Activated CD8-positive, alpha-beta T cell treated with anti-CD3 and anti-CD28 coated beads, Interleukin-2, amount 10 ng/mL, durations not matched to agents 7 days and 5 days (primary cell): Measurements from ENCODE around the gene PSMB9. TPM values are rescaled to one million over a fixed set of nuclear protein-coding genes. Genes with fewer than 3 reads are reported as not detected.
"Not testable (repeated sequence)": the region's sequence is repeated elsewhere in the genome, so short reads cannot be mapped to it uniquely, and the experiment has no call there.

ENCODE experiments used
- ATAC-seq: fragments of 150-1000 bp; cut with Tn5 transposase; one replicate; pipeline ENCODE4 v1.10.0; 2021; ENCODE audit warnings: moderate library complexity
- CTCF ChIA-PET: fragments of 350-600 bp; sonication (Branson Sonifier 250); formaldehyde crosslinking; loops from one replicate; lab custom pipeline; 2021; ENCODE audit warnings: antibody characterized with exemption; lab: Charles Lee
- POLR2A ChIA-PET: fragments of 350-600 bp; sonication (Branson Sonifier 250); formaldehyde crosslinking; loops from one replicate; lab custom pipeline; 2021; ENCODE audit warnings: antibody characterized with exemption; lab: Charles Lee
- DNase-seq: peaks from one replicate; pipeline ENCODE4 v3.0.0-alpha.2; 2020
- H3K27ac Mint-ChIP-seq: one replicate; pipeline ENCODE4 v1.8.0; 2021; ENCODE audit warnings: mild to moderate bottlenecking, mixed read lengths
- H3K27me3 Mint-ChIP-seq: one replicate; pipeline ENCODE4 v1.8.0; 2021; ENCODE audit warnings: low read depth, mixed read lengths
- H3K36me3 Mint-ChIP-seq: one replicate; pipeline ENCODE4 v1.8.0; 2021; ENCODE audit warnings: low read depth, mixed read lengths
- H3K4me1 Mint-ChIP-seq: one replicate; pipeline ENCODE4 v1.8.0; 2021; ENCODE audit warnings: low read depth, mixed read lengths
- H3K4me3 Mint-ChIP-seq: one replicate; pipeline ENCODE4 v1.8.0; 2021; ENCODE audit warnings: mild to moderate bottlenecking, mixed read lengths
- H3K9me3 Mint-ChIP-seq: one replicate; pipeline ENCODE4 v1.8.0; 2022; ENCODE audit warnings: mixed read lengths; ENCODE audit not compliant: insufficient read depth
- total RNA-seq, 2 experiments: library from RNA; stranded (reverse); gene quantifications; one replicate each; pipeline ENCODE4 v1.2.3, GENCODE V29; 2021

Gene PSMB9
- 100 to 1,000 TPM; 319 to 325 TPM for total RNA-seq

DNA sequence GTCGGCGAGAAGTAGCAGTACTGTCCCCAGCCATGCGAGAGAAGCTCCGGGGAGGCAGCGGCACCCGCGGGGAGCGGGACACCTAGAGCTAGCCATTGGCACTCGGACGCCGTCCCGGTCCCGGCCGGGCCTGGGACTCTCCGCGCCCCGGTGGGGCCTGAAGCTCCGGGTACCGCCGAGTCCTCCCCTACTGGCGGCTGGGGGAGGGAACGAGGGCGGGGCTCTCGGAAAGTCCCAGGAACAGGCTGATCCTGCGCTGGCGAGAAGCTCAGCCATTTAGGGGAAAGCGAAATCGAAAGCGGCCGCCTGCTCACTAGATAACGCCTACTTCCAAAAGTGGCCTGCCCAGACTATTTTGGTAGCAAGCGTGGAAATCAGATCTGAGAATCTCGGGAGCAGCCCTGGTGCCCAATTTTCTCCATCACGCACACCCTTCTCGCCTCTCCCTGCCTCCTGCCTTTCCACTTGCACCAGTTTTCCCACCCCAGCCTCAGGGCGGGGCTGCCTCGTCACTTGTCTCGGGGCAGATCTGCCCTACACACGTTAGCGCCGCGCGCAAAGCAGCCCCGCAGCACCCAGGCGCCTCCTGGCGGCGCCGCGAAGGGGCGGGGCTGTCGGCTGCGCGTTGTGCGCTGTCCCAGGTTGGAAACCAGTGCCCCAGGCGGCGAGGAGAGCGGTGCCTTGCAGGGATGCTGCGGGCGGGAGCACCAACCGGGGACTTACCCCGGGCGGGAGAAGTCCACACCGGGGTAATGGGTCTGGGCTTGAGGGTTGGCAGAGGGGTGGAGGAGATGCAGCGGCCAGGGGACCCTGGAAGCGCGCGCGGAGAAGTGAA lies at the start of gene PSMB9, which contains the start of gene TAP1:
TSS of gene PSMB9 (plus strand) at position 652 of the 835 bp plus-strand sequence. CDS start at position 690, 38 bp downstream.
TSS of gene TAP1 (minus strand) at position 164 of the 835 bp plus-strand sequence. CDS start at position 96, 68 bp downstream.
- Mint-ChIP-seq H3K27ac (peak within 1 kb of the TSS; percentile 100), H3K27me3 (no peaks in the 10 kb centered on the region), H3K4me1 (peaks cover 58% of the 10 kb centered on the region), H3K9me3 (no peaks in the 10 kb centered on the region), H3K36me3 (peaks cover 85% of the 10 kb centered on the region), H3K4me3 (peak within 1 kb of the TSS; percentile 97)
- DNase-seq, result peak; percentile 97
- CTCF ChIA-PET, result interaction anchor here (0.7 to 9.6 kb wide), 21 partner anchors 9 to 609 kb away, joined by 3 to 400 read pairs (median 4); partner anchors contain the start of genes BRD2, HLA-DMA, HLA-DPB1 and PSMB8
- POLR2A ChIA-PET, result interaction anchor here (0.7 to 9.1 kb wide), 17 partner anchors 10 to 556 kb away, joined by 3 to 812 read pairs (median 4); partner anchors contain the start of genes BRD2, HLA-DMA, PSMB8 and TAP2
- ATAC-seq, result peak; percentile 85

DNA sequence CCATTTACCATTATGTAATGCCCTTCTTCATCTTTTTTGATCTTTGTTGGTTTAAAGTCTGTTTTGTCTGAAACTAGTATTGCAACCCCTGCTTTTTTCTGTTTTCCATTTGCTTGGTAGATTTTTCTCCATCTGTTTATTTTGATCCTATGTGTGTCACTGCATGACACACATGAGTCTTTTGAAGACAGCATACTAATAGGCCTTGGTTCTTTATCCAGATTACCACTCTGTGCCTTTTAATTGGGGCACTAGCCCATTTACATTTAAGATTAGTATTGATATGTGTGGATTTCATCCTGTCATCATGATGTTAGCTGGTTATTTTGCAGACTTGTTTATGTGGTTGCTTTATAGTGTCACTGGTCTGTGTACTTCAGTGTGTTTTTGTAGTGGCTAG lies 48.6 kb upstream of the PSMB9 start:
- ChIA-PET POLR2A (interaction anchor here (1.7 kb wide), 1 partner anchor 33 kb away, joined by 3 read pairs; the partner anchor contains the start of gene TAP2), CTCF (interaction anchor here (1.3 to 1.5 kb wide), 2 partner anchors 63 to 64 kb away, joined by 4 to 5 read pairs; no protein-coding TSS in a partner anchor)
- ATAC-seq, H3K9me3 Mint-ChIP-seq, H3K36me3 Mint-ChIP-seq, H3K4me3 Mint-ChIP-seq, DNase-seq, H3K27ac Mint-ChIP-seq: not testable (repeated sequence)
- Mint-ChIP-seq H3K27me3 (peaks cover 50% of the 10 kb centered on the region), H3K4me1 (peaks cover 12% of the 10 kb centered on the region)

DNA sequence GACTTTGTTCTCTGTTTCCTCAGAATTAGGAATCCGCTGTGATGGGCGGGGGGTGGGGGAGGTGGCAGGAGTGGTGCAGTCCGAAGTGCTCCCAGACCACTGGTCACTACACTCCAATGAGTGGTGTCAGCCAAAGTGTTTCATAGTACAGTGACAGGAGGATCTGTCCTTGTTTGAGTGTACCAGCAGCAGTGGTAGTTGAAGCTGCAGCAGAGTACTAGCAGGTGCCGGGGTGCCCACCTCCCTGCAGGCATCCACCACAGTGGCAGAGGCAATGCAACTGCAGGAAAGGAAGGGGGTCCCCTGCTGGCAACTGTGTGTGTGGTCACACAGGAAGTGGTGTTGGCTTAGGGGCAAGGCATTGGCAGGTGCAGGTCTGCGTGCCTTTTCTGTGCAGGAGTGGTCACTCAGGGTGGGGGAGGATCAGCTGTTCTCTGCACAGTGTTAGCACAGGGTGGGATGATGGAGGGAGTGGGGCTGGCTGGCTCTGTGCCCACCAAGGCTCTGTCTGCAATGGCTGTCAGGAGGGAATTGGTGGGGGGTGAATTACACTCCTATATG lies 46.9 kb upstream of the PSMB9 start:
- peaks cover 10% of the 10 kb centered on the region for H3K36me3 Mint-ChIP-seq
- no peak for DNase-seq
- no peak for ATAC-seq
- H3K9me3 Mint-ChIP-seq, result no peaks in the 10 kb centered on the region
- ChIA-PET POLR2A (interaction anchor here (1.7 kb wide), 1 partner anchor 31 kb away, joined by 3 read pairs; the partner anchor contains the start of gene TAP2), CTCF (interaction anchor here (0.9 to 2.2 kb wide), 4 partner anchors 8 to 61 kb away, joined by 3 to 10 read pairs (median 4); partner anchors contain the start of gene TAP2)
- peaks cover 12% of the 10 kb centered on the region for H3K4me1 Mint-ChIP-seq
- no peak overlapping the region for H3K27ac Mint-ChIP-seq
- H3K27me3 Mint-ChIP-seq, result peaks cover 40% of the 10 kb centered on the region
- H3K4me3 Mint-ChIP-seq, result no peak overlapping the region

DNA sequence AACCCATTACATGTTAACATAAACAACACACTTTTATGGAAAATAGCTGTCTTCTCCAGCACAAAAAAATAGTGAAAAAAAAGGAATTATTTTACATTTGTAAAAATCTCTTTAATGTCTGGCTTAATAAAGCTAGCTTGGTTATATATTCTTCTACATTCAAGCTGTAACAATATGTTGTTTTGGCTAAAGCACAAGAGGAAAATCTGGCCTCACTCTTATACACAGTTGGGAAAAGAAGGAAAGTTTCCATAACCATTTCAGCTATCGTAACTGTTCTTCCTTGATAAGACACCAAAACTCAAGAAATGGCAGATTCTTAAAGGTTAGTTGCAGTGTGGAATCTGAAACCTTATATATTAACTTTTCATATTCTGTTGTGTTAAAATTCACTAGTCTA lies 44.8 kb upstream of the PSMB9 start:
- POLR2A ChIA-PET, result interaction anchor here (1.2 kb wide), 1 partner anchor 13 kb away, joined by 3 read pairs; no protein-coding TSS in a partner anchor

DNA sequence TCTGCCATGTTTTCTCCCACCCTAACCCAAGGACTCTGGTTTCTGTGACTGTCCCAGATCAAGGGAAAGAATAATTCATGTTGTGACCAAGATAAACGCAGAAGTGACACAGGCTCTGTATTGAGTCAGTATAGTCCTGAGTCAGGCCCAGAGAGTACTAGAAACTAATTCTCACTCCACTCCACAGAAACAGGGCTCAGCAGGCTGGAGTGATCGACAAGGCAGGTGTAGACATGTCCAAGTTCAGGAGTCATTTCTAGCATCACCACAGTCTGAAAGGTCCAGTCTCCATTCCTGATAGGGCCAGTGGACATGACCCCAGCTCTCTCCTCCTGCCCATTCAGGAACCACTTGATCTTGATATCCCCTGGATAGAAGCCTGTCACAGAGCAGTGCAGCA lies 39.8 kb upstream of the PSMB9 start:
- Mint-ChIP-seq H3K36me3 (peaks cover 44% of the 10 kb centered on the region), H3K27me3 (no peaks in the 10 kb centered on the region), H3K4me1 (peaks cover 16% of the 10 kb centered on the region), H3K4me3 (no peak overlapping the region), H3K9me3 (no peaks in the 10 kb centered on the region), H3K27ac (no peak overlapping the region)
- DNase-seq, result no peak
- ChIA-PET POLR2A (interaction anchor here (1.1 kb wide), 1 partner anchor 30 kb away, joined by 3 read pairs; the partner anchor contains the start of gene PSMB8), CTCF (interaction anchor here (0.9 to 1.4 kb wide), 2 partner anchors 14 to 24 kb away, joined by 3 to 4 read pairs; partner anchors contain the start of gene TAP2)
- ATAC-seq, result no peak

More for the DNA sequence above, 44.8 kb upstream of the PSMB9 start:
- DNase-seq (no peak), ATAC-seq (no peak)
- Mint-ChIP-seq H3K36me3 (peaks cover 27% of the 10 kb centered on the region), H3K27ac (no peak overlapping the region), H3K9me3 (no peaks in the 10 kb centered on the region), H3K27me3 (peaks cover 23% of the 10 kb centered on the region), H3K4me3 (no peak overlapping the region), H3K4me1 (peaks cover 12% of the 10 kb centered on the region)
- CTCF ChIA-PET, result interaction anchor here (0.6 to 2.5 kb wide), 8 partner anchors 10 to 376 kb away, joined by 3 to 10 read pairs (median 3); partner anchors contain the start of genes TAP1 and TAP2

DNA sequence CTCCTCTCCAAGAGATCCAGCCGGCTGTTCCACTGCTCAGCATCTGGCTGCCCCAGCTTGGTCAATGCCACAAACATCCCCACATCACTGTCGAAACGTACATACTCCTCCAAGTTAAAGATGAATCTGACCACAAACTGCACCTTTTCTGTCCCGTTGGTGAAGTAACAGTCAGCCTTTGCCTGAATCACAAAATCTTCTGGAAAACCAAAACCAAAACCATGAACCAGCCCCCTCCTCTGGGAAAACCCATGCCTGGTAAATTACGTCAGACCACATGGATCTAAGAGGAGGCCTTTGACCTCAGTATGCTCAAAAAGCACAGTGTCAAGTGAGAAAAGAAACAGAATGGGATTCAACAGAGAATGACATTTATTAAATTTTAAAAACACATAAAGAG lies 38.9 kb upstream of the PSMB9 start:
- Mint-ChIP-seq H3K4me3 (no peak overlapping the region), H3K27me3 (no peaks in the 10 kb centered on the region)
- POLR2A ChIA-PET, result interaction anchor here (1.1 kb wide), 1 partner anchor 29 kb away, joined by 3 read pairs; the partner anchor contains the start of gene PSMB8

DNA sequence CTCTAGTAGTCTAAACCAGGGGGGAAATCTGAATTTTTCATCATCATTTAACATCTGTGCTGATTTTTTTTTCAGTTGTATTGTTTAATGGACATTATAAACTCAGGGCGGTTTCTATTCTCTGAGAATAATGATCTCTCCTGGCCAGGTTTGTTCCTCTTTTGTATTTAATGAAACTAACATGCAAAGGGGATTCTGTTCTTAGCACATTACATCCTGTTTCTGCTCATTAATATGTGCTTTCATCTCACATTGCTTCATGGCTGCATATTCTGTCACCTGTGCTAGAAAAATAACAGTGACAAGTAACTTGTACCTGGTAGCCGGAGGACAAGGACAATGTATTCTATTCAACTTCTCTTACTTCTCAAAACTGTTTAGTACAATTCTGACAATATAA lies 38.0 kb upstream of the PSMB9 start:
- peaks cover 16% of the 10 kb centered on the region for H3K4me1 Mint-ChIP-seq
- CTCF ChIA-PET, result interaction anchor here (1.5 kb wide), 1 partner anchor 22 kb away, joined by 3 read pairs; the partner anchor contains the start of gene TAP2
- no peak for ATAC-seq

More for the DNA sequence above, 38.9 kb upstream of the PSMB9 start:
- CTCF ChIA-PET, result interaction anchor here (0.8 to 1.5 kb wide), 2 partner anchors 23 to 53 kb away, joined by 3 to 4 read pairs; partner anchors contain the start of gene TAP2
- Mint-ChIP-seq H3K4me1 (peaks cover 16% of the 10 kb centered on the region), H3K9me3 (no peaks in the 10 kb centered on the region), H3K36me3 (peaks cover 49% of the 10 kb centered on the region), H3K27ac (no peak overlapping the region)
- ATAC-seq, result no peak
- DNase-seq, result no peak

DNA sequence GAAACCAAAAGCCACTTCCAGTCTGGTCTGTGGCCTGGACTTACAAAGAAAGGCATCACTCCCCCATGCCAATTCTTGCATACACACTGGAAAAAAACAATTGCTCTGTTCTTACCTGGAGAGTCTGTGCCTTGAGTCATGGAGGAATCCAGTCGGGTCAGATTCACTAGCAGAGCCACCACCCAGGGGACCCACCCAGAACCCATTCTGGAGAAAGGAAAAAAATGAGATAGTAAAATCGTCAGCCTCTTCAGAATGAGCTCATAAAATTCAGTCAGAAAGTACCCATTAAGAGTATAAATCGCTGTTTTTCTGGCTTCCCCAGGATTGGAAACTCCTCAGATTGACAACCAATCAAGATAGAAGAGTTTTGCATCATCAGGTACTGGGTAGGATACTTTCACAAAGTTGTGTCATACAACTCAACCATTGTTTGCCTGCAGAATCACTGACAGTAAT lies 37.2 kb upstream of the PSMB9 start, which contains the start of gene HLA-DOB:
TSS of gene HLA-DOB (minus strand) at position 257 of the 459 bp plus-strand sequence. CDS start at position 206, 51 bp downstream.
- DNase-seq (no peak), ATAC-seq (no peak)
- peaks cover 16% of the 10 kb centered on the region for H3K4me1 Mint-ChIP-seq
- H3K4me3 Mint-ChIP-seq, result no peak within 1 kb of the TSS
- CTCF ChIA-PET, result no interaction called here
- POLR2A ChIA-PET, result no interaction called here
- no peak within 1 kb of the TSS for H3K27ac Mint-ChIP-seq
- H3K9me3 Mint-ChIP-seq, result no peaks in the 10 kb centered on the region
- peaks cover 45% of the 10 kb centered on the region for H3K36me3 Mint-ChIP-seq
- no peaks in the 10 kb centered on the region for H3K27me3 Mint-ChIP-seq

More for the DNA sequence above, 38.0 kb upstream of the PSMB9 start:
- no peak for DNase-seq
- Mint-ChIP-seq H3K27ac (no peak overlapping the region), H3K27me3 (no peaks in the 10 kb centered on the region), H3K36me3 (peaks cover 47% of the 10 kb centered on the region), H3K9me3 (no peaks in the 10 kb centered on the region), H3K4me3 (no peak overlapping the region)
- POLR2A ChIA-PET, result no interaction called here

DNA sequence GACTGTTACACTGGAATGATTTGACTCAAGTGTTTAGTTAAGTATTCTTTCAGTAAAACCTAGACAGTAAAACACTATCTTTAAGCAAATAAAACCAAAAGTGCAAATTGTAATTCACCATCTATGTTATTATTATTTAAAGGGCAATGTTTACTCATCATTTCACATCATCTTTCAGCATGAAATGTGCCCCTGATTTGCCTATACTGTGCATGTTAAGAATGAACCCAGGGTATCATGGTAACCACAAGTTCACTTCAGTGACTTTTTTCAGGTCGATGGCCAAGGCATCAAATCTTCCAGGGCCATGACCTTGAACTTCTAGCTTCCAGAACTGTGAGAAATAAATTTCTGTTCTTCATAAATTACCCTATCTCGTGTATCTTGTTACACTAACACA lies 35.1 kb upstream of the PSMB9 start:
- Mint-ChIP-seq H3K36me3 (peaks cover 29% of the 10 kb centered on the region), H3K27ac (no peak overlapping the region), H3K4me3 (no peak overlapping the region), H3K9me3 (no peaks in the 10 kb centered on the region), H3K27me3 (no peaks in the 10 kb centered on the region), H3K4me1 (peaks cover 16% of the 10 kb centered on the region)
- ChIA-PET POLR2A (interaction anchor here (1.3 kb wide), 1 partner anchor 19 kb away, joined by 3 read pairs; no protein-coding TSS in a partner anchor), CTCF (no interaction called here)
- ATAC-seq (no peak), DNase-seq (no peak)

DNA sequence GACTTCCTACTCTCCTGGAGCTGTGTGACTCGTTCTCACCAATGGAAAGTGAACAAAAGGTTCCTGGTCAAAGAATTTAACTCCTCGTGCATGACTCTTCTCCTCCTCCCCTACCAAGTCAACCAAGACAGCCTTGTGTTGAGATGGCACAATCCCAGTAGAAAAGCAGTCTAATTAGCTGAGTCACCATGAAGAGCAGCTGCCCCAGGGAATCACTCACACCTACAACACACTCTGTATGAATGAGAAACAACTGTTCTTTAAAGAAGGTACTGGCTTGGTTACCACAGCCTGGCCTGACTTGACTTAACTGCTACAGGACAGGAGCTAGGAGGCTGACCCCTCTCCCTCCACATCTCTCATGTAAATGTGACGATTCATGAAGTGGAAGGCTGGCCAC lies 34.3 kb upstream of the PSMB9 start:
- H3K27me3 Mint-ChIP-seq, result no peaks in the 10 kb centered on the region
- peaks cover 23% of the 10 kb centered on the region for H3K36me3 Mint-ChIP-seq
- POLR2A ChIA-PET, result interaction anchor here (0.7 to 1.3 kb wide), 3 partner anchors 20 to 134 kb away, joined by 3 to 5 read pairs (median 3); no protein-coding TSS in a partner anchor
- H3K4me3 Mint-ChIP-seq, result no peak overlapping the region
- H3K4me1 Mint-ChIP-seq, result peaks cover 16% of the 10 kb centered on the region
- CTCF ChIA-PET, result interaction anchor here (1.0 to 1.3 kb wide), 2 partner anchors 12 to 133 kb away, joined by 3 to 4 read pairs; partner anchors contain the start of gene HLA-DMA
- no peak for DNase-seq
- H3K9me3 Mint-ChIP-seq, result no peaks in the 10 kb centered on the region
- ATAC-seq, result no peak
- H3K27ac Mint-ChIP-seq, result no peak overlapping the region
